ENCODE measurements around the gene RHBDL3.
A peak's percentile ranks its signal among the peaks of the same experiment; 100 is the strongest.

DNA sequence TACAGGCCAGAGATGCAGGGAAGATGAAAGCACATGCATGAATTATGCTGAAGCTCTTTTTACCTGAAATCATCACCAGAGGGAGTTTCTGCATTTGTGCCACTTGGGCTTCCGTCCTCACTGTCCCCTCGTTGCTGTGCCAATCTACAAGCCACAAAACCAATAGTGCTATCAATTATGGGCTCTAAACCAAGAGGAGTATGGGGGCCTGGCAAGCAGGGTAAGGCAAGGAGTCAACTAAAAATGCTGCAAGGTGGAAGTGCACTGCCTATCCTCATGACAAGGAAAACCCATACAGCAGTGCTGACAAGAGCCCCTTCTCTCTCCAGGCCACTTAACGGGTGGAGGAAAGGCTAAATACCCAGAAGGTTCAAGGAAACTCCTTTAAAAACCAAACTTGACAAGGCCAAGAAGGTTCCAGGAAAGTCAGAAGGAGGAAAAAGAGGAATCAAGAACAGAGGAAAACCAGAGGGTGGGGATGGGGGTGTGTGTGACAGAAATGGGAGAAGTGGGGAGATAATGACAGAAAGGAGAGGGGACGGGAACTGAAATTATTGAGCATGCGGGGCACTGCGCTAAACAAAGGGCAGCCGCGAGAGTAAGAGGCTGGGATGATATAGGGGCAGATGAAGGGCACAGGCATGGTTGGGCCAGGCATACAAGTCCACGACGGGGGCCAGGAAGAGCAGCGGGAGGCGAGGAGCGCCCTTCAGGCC is 75.7 kb downstream of the RHBDL3 start:
- TF ChIP-seq, protein P1, sequence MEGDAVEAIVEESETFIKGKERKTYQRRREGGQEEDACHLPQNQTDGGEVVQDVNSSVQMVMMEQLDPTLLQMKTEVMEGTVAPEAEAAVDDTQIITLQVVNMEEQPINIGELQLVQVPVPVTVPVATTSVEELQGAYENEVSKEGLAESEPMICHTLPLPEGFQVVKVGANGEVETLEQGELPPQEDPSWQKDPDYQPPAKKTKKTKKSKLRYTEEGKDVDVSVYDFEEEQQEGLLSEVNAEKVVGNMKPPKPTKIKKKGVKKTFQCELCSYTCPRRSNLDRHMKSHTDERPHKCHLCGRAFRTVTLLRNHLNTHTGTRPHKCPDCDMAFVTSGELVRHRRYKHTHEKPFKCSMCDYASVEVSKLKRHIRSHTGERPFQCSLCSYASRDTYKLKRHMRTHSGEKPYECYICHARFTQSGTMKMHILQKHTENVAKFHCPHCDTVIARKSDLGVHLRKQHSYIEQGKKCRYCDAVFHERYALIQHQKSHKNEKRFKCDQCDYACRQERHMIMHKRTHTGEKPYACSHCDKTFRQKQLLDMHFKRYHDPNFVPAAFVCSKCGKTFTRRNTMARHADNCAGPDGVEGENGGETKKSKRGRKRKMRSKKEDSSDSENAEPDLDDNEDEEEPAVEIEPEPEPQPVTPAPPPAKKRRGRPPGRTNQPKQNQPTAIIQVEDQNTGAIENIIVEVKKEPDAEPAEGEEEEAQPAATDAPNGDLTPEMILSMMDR (IDR thresholded peaks at IDR 0.05; ENCODE audit: low read depth, low read length, missing input control) = peak; percentile 15
- TF ChIP-seq, protein P2, sequence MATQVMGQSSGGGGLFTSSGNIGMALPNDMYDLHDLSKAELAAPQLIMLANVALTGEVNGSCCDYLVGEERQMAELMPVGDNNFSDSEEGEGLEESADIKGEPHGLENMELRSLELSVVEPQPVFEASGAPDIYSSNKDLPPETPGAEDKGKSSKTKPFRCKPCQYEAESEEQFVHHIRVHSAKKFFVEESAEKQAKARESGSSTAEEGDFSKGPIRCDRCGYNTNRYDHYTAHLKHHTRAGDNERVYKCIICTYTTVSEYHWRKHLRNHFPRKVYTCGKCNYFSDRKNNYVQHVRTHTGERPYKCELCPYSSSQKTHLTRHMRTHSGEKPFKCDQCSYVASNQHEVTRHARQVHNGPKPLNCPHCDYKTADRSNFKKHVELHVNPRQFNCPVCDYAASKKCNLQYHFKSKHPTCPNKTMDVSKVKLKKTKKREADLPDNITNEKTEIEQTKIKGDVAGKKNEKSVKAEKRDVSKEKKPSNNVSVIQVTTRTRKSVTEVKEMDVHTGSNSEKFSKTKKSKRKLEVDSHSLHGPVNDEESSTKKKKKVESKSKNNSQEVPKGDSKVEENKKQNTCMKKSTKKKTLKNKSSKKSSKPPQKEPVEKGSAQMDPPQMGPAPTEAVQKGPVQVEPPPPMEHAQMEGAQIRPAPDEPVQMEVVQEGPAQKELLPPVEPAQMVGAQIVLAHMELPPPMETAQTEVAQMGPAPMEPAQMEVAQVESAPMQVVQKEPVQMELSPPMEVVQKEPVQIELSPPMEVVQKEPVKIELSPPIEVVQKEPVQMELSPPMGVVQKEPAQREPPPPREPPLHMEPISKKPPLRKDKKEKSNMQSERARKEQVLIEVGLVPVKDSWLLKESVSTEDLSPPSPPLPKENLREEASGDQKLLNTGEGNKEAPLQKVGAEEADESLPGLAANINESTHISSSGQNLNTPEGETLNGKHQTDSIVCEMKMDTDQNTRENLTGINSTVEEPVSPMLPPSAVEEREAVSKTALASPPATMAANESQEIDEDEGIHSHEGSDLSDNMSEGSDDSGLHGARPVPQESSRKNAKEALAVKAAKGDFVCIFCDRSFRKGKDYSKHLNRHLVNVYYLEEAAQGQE (IDR thresholded peaks at IDR 0.05) = no peak
